Astrocyte (in vitro differentiated cells and primary cell): ENCODE data around the gene SLC9A9. TPM values are rescaled to one million over a fixed set of nuclear protein-coding genes. Genes with fewer than 3 reads are reported as not detected.

Experiments used
- DNase-seq: peaks from one replicate; pipeline ENCODE4 v3.0.0-alpha.2; 2010; ENCODE audit warnings: low read depth
- FAIRE-seq: peaks from 2 replicates; lab custom pipeline; 2011; peaks lifted over from hg19 to GRCh38; lab: Jason Lieb, UNC
- H2AFZ ChIP-seq: 2 replicates; pipeline ENCODE4 v1.6.0; 2012; ENCODE audit warnings: low read depth, low read length, inconsistent platforms
- H3K27ac ChIP-seq: 2 replicates; pipeline ENCODE4 v1.5.1; 2011; ENCODE audit warnings: low read depth, low read length, inconsistent platforms
- H3K27me3 ChIP-seq: 2 replicates; pipeline ENCODE4 v1.6.0; 2011; ENCODE audit warnings: low read length, inconsistent platforms; ENCODE audit not compliant: insufficient read depth
- H3K36me3 ChIP-seq: 2 replicates; pipeline ENCODE4 v1.5.1; 2011; ENCODE audit warnings: low read length, inconsistent platforms; ENCODE audit not compliant: insufficient read depth
- H3K4me1 ChIP-seq: 2 replicates; pipeline ENCODE4 v1.5.1; 2011; ENCODE audit warnings: low read length, inconsistent platforms; ENCODE audit not compliant: insufficient read depth
- H3K4me2 ChIP-seq: 2 replicates; pipeline ENCODE4 v1.6.0; 2012; ENCODE audit warnings: low read length, inconsistent platforms
- H3K4me3 ChIP-seq: 2 replicates; pipeline ENCODE4 v1.5.1; 2011; ENCODE audit warnings: low read depth, mild to moderate bottlenecking, low read length, inconsistent platforms; ENCODE audit not compliant: insufficient read depth
- H3K79me2 ChIP-seq: 2 replicates; pipeline ENCODE4 v1.6.0; 2012; ENCODE audit warnings: mild to moderate bottlenecking, low read length, inconsistent platforms; ENCODE audit not compliant: insufficient read depth
- H3K9ac ChIP-seq: 2 replicates; pipeline ENCODE4 v1.6.0; 2012; ENCODE audit warnings: mild to moderate bottlenecking, low read length, inconsistent platforms
- H3K9me3 ChIP-seq: 2 replicates; pipeline ENCODE4 v1.5.1; 2012; ENCODE audit warnings: low read depth, mild to moderate bottlenecking, low read length, inconsistent platforms; ENCODE audit not compliant: insufficient read depth
- H4K20me1 ChIP-seq: 2 replicates; pipeline ENCODE4 v1.6.0; 2012; ENCODE audit warnings: low read length, inconsistent platforms; ENCODE audit not compliant: insufficient read depth
- H3K27ac Mint-ChIP-seq: one replicate; pipeline ENCODE4 v1.8.0; 2021; ENCODE audit warnings: mild to moderate bottlenecking, mixed read lengths; ENCODE audit not compliant: unreplicated experiment
- H3K27me3 Mint-ChIP-seq: one replicate; pipeline ENCODE4 v1.8.0; 2021; ENCODE audit warnings: low read depth, mixed read lengths; ENCODE audit not compliant: unreplicated experiment
- H3K36me3 Mint-ChIP-seq: one replicate; pipeline ENCODE4 v1.8.0; 2021; ENCODE audit warnings: low read depth, mixed read lengths; ENCODE audit not compliant: unreplicated experiment
- H3K4me1 Mint-ChIP-seq: one replicate; pipeline ENCODE4 v1.8.0; 2021; ENCODE audit warnings: low read depth, mixed read lengths; ENCODE audit not compliant: unreplicated experiment
- H3K4me3 Mint-ChIP-seq: one replicate; pipeline ENCODE4 v1.8.0; 2021; ENCODE audit warnings: mild to moderate bottlenecking, moderate library complexity, mixed read lengths; ENCODE audit not compliant: unreplicated experiment
- H3K9me3 Mint-ChIP-seq: one replicate; pipeline ENCODE4 v1.8.0; 2021; ENCODE audit warnings: mild to moderate bottlenecking, mixed read lengths; ENCODE audit not compliant: unreplicated experiment
- EZH2 ChIP-seq: IDR thresholded peaks from 2 replicates; pipeline ENCODE4 v1.6.1; 2012; ENCODE audit warnings: mild to moderate bottlenecking, low read length, inconsistent platforms; ENCODE audit not compliant: insufficient read depth
- total RNA-seq: library from RNA; stranded (reverse); gene quantifications from 2 replicates; pipeline ENCODE4 v1.2.1, GENCODE V29; 2021
- TF ChIP-seq, protein P1 (sequence below): IDR thresholded peaks from 2 replicates; pipeline ENCODE4 v1.5.1; 2011; ENCODE audit warnings: low read depth, mild to moderate bottlenecking, inconsistent platforms, low read length, moderate library complexity; ENCODE audit not compliant: insufficient read depth

The SLC9A9 gene
- total RNA-seq, 1 donor from 2014 or later, result 1.5 TPM

DNA sequence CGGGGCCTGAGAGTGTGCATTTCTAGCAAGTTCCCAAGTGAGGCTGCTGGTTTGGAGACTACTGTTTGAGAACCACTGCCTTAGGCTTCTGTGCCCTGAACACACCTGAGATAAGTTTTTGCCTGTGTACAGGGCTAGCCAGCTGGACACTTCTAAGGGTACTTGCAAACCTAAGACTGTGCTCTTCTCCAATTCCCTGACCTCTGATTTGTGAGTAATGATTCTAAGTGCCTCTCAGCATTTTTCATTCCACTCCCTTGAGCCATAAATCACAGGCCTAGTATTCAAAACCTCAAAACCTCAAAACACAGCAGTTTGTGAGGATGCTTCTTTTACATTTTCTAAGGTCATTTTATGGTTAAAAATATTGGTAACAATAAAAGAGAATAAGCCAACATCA lies 580.3 kb downstream of the SLC9A9 start:
- Mint-ChIP-seq H3K4me1 (peaks cover 7% of the 10 kb centered on the region), H3K27ac (no peak overlapping the region), H3K36me3 (no peaks in the 10 kb centered on the region), H3K4me3 (no peak overlapping the region), H3K9me3 (peaks cover 2% of the 10 kb centered on the region), H3K27me3 (no peaks in the 10 kb centered on the region)
- FAIRE-seq, result no peak
- H3K79me2 ChIP-seq, result no peaks in the 10 kb centered on the region
- H3K9me3 ChIP-seq, result no peaks in the 10 kb centered on the region
- no peak overlapping the region for H2AFZ ChIP-seq
- no peak overlapping the region for H3K9ac ChIP-seq
- no peaks in the 10 kb centered on the region for H3K27me3 ChIP-seq
- H3K27ac ChIP-seq, result no peak overlapping the region
- H3K4me3 ChIP-seq, result no peak overlapping the region
- no peaks in the 10 kb centered on the region for H3K36me3 ChIP-seq
- H3K4me1 ChIP-seq, result no peaks in the 10 kb centered on the region
- H4K20me1 ChIP-seq, result no peaks in the 10 kb centered on the region
- DNase-seq, result peak; percentile 70
- H3K4me2 ChIP-seq, result no peak overlapping the region
- TF ChIP-seq, protein P1, sequence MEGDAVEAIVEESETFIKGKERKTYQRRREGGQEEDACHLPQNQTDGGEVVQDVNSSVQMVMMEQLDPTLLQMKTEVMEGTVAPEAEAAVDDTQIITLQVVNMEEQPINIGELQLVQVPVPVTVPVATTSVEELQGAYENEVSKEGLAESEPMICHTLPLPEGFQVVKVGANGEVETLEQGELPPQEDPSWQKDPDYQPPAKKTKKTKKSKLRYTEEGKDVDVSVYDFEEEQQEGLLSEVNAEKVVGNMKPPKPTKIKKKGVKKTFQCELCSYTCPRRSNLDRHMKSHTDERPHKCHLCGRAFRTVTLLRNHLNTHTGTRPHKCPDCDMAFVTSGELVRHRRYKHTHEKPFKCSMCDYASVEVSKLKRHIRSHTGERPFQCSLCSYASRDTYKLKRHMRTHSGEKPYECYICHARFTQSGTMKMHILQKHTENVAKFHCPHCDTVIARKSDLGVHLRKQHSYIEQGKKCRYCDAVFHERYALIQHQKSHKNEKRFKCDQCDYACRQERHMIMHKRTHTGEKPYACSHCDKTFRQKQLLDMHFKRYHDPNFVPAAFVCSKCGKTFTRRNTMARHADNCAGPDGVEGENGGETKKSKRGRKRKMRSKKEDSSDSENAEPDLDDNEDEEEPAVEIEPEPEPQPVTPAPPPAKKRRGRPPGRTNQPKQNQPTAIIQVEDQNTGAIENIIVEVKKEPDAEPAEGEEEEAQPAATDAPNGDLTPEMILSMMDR, result no peak
- TF ChIP-seq EZH2, result no peak

DNA sequence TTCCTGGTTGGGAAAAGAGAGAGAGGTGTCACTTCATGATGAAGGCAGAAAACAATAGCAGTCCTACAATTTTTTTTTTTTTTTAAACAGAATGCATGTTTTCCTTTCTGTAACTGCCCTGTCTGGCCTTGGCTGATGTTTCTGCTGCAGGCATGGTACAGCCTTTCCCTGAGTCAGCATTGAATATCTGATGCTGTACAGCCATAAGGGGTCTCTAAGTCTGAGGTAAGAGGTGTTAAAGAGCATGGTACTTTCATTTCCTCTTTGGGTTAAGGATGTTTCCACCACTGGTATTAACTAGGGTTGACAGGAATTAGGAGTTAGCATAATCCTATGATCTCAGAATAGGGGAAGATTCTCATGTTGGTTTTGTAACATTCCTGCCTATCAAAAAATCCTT lies 581.3 kb downstream of the SLC9A9 start:
- H3K79me2 ChIP-seq, result no peaks in the 10 kb centered on the region
- DNase-seq, result no peak
- H3K4me3 ChIP-seq, result no peak overlapping the region
- no peak for TF ChIP-seq EZH2
- TF ChIP-seq, protein P1, result no peak
- H3K9me3 Mint-ChIP-seq, result peaks cover 2% of the 10 kb centered on the region
- H3K9ac ChIP-seq, result no peak overlapping the region
- no peak overlapping the region for H3K4me3 Mint-ChIP-seq
- no peaks in the 10 kb centered on the region for H3K36me3 ChIP-seq
- no peaks in the 10 kb centered on the region for H3K36me3 Mint-ChIP-seq
- no peak overlapping the region for H3K4me2 ChIP-seq
- H3K27me3 Mint-ChIP-seq, result no peaks in the 10 kb centered on the region
- H3K27ac ChIP-seq, result no peak overlapping the region
- H4K20me1 ChIP-seq, result no peaks in the 10 kb centered on the region
- no peak for FAIRE-seq
- H3K9me3 ChIP-seq, result no peaks in the 10 kb centered on the region
- no peak overlapping the region for H2AFZ ChIP-seq
- no peak overlapping the region for H3K27ac Mint-ChIP-seq
- H3K4me1 Mint-ChIP-seq, result peaks cover 7% of the 10 kb centered on the region
- H3K4me1 ChIP-seq, result no peaks in the 10 kb centered on the region
- no peaks in the 10 kb centered on the region for H3K27me3 ChIP-seq

- H3K9me3 ChIP-seq, result no peaks in the 10 kb centered on the region
- no peaks in the 10 kb centered on the region for H3K79me2 ChIP-seq
- no peaks in the 10 kb centered on the region for H3K36me3 Mint-ChIP-seq
- no peaks in the 10 kb centered on the region for H3K27me3 ChIP-seq
- H3K27ac Mint-ChIP-seq, result no peak overlapping the region
- H3K9me3 Mint-ChIP-seq, result peaks cover 2% of the 10 kb centered on the region
- no peak overlapping the region for H3K4me3 Mint-ChIP-seq
- H3K4me2 ChIP-seq, result no peak overlapping the region
- H3K27ac ChIP-seq, result no peak overlapping the region
- H2AFZ ChIP-seq, result no peak overlapping the region
- H3K36me3 ChIP-seq, result no peaks in the 10 kb centered on the region
- no peak overlapping the region for H3K4me3 ChIP-seq
- H3K4me1 ChIP-seq, result no peaks in the 10 kb centered on the region
- no peaks in the 10 kb centered on the region for H4K20me1 ChIP-seq
- H3K27me3 Mint-ChIP-seq, result peaks cover 2% of the 10 kb centered on the region
- TF ChIP-seq EZH2, result no peak
- TF ChIP-seq, protein P1, result no peak
- H3K9ac ChIP-seq, result no peak overlapping the region
- peaks cover 7% of the 10 kb centered on the region for H3K4me1 Mint-ChIP-seq
- DNase-seq (no peak), FAIRE-seq (no peak)
These were observed 581.8 kb downstream of the SLC9A9 start for GRCh38 chr3:143266511-143266910.
